NCI-H1436 (cell line): Measurements from ENCODE around the gene PHEX.

Experiments used
- DNase-seq: peaks from one replicate; lab custom pipeline; 2025; lab: John Stamatoyannopoulos, UW

Gene PHEX

DNA sequence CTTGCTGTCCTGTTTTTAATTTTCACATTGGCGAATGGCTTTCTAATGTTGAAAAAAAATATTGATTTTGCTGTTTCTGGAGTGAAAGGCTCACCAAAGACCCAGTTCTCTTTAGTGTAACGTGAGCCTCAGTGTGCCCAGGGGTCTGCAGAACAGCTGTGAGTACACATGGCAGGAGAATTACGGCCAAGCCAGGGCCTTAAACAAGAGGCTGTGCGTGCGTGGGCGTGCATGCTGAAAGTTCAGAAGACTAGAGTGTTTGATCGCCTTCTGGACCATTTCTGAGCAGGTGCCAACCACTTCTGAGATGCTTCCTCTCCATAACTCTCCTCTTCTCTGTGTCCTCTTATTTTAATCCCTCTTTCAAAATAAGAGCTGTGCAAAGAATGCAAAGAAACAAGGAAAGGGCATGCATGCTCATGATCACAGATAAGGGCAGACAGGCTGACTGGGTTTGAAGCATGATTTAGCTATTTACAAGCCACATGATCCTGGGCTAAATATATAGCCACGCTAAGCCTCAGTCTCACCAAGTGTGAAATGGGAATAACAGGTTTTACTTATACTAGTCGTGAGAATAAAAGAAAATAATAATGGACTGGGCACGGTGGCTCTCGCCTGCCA lies 9.9 kb downstream of the PHEX start:
- no peak for DNase-seq

DNA sequence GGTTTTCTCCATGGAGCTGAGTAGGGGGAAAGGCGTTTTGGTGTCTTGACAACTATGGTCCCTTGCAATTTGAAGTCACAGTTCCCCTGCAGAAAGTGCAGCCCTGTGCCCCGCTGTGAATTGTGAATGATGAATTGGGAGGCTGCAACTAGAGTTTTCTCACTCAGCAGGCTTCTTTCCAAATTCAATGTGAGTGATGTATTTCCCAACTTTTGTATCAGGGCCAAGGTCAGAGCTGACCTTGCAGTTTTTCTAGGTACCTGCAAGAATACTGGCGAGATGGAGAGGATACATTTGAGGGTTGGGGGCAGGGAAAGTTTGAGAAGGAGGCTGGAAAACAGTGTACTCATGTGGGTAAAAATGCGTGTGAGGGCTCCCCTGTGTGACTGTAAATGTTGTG lies 11.7 kb downstream of the PHEX start:
- no peak for DNase-seq

DNA sequence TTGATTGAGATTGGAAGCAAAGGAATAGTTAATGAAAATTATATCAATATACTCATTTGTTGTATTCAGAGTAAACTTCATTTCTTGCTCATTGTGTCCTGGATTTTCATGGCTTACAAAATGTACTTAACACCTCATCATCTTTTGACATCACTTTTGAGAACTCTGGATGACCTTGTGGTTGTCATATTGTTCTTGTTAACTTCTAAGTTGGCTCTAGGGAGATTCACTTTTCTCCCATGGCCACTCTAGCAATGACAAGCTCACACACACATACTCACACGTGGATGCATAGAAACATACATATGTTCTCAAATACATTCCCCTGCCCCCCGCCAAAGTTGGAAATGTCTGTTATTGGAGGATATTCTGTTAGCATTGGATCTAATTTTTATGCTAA lies 15.3 kb downstream of the PHEX start:
- no peak for DNase-seq

DNA sequence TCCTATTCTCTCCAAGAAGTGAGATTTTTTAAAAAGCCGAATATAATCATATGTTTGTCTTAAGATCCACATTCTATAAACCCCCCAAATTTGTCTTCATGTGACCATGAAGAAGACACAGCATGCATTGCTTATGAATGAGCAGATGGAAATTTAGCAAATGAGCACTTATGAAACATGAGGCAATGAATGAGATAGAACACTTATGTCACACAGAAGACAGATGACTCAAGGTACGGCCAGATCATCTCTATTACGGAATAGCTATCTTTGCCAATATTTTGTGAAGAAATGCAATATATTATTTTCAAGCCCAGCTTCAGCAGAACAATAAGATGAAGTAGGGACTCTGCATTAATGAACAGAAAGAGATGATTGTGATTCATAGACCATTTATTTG lies 21.4 kb downstream of the PHEX start:
- DNase-seq = no peak

DNA sequence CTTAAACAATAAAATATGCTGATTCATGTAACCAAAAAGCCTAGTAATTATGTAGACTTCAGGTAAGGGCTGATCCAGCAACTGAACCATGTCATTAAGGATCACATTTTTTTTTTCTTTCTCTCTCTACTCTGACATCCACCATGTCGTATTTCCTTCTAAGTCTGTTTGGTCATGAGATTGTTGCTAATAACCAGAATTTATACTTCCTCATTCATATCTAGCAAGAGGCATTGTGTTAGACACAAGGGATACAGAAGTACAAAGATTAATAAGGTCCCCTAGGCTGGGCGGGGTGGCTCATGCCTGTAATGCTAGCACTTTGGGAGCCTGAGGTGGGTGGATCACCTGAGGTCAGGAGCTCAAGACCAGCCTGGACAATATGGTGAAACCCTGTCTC lies 24.1 kb downstream of the PHEX start:
- no peak for DNase-seq

DNA sequence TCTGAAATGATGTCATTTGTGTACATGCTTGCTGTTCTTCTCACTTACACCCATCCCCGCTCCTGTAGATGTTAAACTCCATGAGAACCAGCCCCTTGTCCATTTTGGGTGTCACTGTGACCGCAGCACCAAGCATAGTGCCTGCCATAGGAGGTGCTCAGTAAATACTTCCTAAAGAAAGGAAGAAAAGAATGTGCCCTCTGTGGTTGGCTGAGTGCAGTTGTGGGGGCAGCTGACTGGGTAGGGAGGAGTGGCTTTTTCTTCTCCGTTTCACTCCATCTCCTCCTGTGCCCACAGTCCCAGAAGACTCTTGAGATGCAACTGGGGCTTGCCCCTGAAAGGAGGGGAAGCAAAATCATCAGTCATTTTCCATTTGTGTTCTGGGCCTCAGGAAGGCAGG lies 25.5 kb downstream of the PHEX start:
- DNase-seq = no peak

DNA sequence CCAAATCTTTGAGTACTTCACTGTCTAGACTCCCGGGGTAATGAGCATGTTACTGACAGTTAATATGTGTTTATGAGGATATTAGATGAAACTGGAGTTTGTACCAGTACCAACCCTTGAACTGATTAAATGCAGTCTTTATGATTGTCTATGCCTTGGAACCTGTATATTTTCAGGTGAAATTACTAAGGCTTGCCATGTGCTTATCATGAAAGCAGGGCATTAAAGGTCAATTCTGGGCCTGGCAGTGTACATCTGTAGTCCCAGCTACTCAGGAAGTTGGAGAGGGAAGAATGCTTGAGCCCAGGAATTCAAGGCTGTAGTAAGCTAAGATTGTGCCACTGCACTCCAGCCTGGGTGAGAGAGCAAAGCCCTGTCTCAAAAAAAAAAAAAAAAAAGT lies 27.6 kb downstream of the PHEX start:
- DNase-seq = no peak

DNA sequence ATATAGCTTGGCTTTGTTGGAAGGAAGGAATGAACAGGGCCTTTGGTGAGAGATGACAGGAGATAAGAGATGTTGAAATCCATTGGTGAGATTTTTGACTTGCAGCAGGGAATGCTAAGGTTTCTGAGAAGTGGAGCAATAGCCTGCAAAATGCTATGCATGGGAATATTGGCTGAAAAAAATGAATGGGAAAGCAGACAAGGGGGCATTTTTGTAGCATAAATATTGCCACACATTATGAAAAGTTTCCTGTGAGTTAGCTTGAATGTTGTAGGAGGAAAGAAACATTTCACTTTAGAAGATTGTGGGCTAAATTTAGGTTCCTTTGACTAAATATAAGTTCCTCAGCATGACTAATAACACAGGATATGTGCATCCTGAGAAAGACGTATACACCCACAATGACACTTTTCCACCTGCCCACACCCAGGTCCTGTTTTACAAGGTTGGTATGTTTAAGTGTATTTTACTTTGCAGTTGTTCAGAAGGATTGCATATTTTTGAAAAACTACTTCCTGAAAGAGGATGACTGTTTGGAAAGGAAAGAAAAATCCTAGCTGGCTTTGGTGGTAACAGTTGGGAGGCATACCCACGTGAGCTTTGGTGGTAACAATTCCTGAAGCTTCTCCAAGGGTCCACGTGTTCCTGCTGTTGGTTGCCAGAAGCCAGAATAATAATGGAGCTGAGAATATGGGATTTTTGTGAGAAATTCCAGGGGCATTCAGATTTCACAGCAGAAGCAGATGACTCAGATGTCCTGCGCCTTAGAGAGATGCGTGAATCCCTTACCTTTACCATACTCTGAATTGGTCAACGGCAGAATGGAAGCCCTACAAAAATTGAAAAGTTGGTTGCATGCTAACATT lies 28.5 kb downstream of the PHEX start:
- no peak for DNase-seq

DNA sequence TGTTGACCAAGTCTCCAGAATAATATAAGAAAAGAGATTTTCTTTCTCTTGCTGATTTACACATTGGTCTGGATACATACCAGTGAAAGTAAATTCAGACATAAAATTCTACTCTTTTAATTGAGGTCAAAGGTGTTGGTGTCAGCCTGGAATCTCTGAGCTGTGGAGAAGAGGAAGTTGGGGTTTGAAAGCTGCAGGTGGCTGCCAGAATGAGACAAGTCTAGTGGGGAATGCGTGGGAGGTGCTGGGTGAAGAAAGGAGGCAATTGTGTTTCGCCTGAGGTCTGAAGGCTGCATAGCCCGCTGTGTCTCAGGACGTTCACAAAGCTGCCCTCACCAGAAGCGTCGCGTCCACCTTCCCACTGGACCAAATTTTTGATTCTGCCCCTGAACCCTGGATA lies 31.2 kb downstream of the PHEX start:
- DNase-seq = no peak

DNA sequence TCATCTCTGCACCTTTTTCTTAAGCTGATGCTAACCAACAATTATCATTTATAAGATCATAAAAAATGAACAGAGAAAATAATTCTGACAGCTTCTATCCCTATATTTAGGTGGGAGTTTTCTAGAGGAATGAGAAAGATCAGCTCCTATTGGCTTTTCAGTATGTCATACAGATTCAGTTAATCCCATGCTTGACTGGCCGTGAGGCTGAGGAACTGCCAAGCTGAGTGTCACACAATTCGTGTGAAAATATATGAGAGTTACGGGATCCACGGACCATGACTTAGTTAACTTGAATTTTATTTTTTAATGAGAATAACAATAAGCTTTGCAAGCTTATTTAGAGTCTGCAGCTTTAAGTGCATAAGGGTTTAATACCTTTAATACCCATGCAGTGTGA lies 37.5 kb downstream of the PHEX start:
- no peak for DNase-seq

DNA sequence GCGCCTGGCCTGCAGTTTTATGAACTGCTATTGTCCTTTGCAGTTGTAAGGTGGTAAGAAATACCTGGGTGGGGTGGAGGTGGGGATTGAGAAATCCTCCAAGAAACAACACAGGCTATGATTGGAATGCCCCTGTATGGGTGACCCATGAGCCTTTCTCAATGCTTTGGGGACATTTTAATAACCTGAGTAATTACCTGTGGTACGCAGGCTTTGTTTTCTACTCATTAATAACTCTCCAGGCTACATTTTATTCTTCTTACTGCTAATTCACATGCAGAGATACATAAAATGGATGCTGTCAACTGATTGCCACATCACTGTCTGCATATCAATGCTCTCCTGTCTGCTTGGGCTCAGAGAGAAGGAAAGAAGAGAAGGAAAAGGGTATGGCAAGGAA lies 41.8 kb downstream of the PHEX start:
- DNase-seq = no peak

DNA sequence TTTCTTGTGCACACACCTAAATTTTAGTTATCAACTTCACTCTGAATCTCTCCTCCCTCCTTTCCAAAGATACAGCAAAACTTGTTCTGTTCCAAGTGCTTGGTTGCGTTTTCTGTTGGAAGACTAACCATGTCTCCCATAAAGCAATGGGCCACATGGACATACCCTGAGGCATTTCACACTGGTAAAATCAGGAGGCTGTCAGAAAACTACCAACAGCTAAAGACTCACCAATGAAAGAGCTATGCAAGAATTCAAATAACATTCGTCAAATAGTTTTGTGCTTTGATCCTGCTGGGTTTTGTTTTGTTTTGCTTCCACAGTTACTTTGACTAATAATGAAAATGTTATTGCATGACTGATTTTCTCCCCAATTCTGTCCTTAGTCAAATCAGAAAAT lies 46.0 kb downstream of the PHEX start:
- DNase-seq = no peak

DNA sequence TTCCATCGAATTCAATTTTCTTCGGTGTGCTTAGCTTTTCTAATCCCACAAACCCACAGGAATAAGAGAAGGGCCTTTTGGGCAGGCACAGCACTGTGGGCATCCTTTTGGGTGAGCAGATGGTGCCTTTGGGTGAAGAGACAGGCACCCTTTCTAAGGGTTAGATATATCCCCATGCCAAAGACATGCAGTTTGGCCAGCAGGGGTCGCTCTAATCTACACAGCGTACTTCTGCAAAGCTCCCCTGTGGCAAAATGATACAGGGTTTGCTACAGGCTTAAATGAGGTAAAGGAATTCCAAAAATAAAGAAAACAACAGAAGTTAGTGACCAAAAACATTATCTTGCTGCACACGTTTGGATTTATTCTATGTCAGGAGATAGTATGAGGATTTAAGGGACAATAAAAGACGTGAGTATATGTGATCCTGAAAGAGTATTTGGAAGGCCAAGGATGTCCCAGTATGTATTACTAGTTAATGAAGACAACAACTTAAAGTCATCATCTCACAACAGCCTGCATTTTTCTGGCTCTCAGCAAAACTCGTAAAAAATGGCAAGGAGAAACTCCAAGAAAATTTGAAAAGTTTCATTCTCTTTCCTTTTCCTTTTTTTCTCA lies 49.5 kb downstream of the PHEX start:
- DNase-seq = no peak

DNA sequence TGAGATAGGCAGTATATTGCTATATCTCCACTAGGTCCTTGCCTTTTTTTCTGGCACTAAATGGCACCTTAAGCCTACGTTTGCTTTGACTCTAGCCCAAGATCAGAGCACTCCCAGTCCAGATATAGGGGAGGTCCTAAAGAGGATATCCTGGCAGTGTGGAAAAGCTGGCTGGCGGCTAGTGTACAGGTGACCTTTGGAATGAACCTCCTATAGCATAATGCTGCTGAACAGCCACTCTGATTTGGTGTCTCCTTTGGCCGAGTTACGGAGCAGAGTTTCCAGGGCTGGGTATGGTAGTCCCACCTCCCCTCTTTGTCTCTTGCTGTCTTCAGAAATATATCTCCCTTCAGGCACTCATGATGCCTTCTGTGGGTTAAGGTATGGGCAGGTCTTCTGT lies 53.9 kb downstream of the PHEX start:
- no peak for DNase-seq

DNA sequence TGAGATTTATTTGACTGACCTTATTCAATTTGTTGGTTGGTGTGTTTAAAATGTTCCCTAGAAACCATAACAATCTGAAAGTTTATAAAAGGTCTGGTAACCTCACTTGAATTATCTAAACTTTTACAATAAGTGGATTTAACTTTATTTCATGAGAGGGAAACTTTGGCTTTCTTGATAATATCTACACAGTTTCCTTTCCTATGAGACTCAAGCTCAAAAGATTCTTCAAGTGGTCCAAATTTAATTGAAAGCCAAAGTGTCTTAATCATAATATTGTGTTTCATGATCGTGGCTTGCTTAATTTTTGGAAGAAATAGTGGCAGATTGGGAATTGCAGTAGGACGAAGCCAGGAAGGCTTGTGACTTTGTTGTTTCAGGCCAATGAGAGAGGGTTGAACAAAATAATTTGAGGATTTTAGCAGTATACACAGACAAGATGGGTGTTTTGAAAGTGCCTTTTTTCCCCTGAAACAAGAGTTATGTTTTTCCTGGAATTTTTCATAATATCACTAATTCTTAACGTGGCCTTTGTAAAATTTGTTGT lies 55.0 kb downstream of the PHEX start:
- DNase-seq = no peak

DNA sequence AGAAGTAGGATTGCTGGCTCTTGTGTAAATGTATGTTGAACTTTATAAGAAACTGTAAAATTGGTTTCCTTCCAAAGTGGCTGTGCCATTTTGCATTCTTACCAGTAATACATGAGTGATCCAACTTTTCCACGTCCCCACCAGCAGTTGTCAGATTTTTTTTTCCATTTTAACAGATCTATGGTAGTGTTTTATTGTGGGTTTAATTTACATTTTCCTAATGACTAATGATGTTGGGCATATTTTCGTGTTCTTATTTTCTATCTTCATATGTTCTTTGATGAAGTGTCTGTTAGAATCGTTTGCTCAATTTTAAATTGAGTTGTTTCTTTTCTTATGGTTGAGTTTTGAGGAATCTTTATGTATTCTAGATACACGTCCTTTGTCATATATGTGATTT lies 56.2 kb downstream of the PHEX start:
- no peak for DNase-seq

DNA sequence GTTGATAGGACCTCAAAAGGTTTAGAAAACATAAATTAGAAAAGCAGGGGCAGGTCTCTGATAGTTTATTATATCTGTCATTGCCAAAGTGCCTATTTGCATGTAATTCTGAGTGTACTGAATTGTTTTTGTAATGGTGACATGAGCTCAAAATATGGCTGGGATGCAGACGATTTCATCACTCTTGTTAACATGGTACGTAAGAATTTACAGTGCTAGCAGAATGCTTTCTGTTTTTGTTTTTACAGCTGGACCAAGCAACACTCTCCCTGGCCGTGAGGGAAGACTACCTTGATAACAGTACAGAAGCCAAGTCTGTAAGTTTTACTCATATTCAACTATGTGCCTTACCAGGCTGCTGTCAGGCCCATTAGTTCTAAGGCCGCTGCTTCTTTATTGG lies 58.1 kb downstream of the PHEX start:
- DNase-seq = no peak

DNA sequence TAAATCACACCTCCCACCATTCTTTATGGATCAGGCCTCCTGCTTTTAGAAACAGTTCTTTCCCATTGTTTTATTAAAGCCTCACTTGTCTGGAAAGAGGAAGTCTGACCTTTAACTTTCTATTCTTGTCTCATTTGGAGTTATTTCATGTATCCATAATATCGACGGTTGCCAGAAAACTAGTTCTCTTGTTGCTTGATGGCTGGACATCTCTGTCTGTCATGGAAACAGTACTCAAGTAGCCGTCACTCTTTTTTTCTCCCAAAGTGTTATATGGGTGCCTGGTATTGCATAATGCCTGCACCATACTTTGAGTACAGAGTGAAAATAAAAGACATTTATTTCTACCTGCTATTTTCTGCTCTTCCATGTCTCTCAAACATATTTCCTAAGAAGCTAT lies 61.4 kb downstream of the PHEX start:
- DNase-seq = no peak

DNA sequence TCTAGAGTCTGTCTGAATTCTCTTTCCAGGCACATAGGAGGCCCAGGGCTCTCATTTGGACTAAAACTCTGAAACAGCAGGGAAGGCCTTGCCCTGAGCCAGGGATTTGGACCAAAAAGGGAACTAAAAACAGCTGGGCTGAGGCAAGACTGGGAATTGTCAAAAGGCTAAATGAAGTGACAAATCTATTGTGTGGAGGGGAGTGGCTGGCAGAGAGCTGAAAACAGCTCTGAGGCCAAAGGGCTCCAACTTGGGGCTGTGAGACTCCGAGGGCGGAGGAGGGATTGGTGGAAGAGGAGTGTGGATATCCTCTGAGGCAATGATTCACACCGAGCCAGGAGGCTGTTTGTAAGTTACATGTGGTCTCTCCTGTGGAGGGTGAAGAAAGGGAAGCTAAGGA lies 63.2 kb downstream of the PHEX start:
- DNase-seq = no peak

DNA sequence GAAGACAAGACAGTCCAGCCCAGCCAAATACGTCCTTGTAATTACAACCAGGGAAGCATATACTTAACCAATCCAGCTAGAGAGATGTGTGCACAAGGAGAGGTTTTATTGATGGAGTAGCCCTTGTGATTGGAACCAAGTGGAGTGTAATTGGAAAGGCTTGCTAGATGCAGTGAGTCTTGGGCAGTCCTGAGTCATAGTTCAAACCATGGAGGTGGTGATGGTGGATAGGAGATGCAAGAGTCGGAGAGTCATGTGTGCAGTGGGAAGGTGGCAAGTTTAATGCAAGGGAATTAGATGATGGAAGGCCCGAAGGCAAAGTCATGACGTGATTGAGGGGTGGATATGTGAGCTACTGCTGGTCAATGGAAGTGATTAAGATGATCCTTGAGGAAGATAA lies 63.7 kb downstream of the PHEX start:
- DNase-seq = no peak

DNA sequence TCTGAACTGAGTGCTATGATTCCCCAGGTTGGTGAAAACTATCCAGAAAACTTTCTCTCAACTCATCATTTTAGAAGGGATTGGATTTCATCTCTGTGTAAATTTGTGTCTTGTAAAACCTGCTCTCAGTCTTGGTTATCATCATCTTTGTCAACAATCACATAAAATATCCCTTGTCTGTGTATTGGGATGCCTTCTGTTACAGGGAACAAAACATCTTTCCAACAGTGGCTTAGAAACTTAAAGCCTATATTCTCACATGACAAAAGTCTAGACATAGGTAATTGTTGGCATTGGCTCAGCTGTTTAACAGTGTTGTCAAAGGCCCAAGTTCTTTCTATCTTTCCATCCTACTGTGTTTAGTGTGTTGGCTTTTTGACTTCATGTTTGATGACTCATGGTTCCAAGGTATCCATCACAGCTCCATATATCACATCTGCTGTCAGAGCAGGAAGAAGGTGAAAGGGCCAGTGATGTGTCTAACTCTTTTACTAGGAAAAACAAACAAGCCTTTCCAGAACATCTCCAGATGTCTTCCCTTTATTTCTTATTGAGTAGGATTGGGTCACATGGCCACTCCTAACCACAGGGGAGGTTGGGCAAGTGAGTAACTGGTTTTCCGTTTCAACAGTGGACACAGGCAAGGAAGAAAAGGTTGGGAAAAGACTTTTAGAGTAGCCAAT lies 65.0 kb downstream of the PHEX start:
- DNase-seq = no peak

DNA sequence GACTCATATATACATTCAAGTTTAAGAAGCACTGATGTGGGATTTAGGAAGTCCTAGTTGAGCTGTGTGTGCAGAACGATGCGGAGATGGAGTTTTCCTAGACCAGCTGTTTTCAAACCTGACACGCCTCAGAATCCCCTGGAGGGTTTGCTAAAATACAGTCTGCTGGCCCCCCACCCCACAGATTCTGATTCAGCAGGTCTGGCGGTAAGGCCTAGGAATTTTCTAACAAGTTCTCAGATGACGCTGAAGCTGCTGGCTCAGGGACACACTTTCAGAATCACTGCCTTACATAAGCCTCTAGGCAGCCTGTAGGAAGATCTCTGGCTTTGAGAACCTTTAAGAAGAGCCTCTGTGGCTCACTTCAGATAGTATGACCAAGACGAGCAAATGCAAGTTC lies 73.1 kb downstream of the PHEX start:
- no peak for DNase-seq

DNA sequence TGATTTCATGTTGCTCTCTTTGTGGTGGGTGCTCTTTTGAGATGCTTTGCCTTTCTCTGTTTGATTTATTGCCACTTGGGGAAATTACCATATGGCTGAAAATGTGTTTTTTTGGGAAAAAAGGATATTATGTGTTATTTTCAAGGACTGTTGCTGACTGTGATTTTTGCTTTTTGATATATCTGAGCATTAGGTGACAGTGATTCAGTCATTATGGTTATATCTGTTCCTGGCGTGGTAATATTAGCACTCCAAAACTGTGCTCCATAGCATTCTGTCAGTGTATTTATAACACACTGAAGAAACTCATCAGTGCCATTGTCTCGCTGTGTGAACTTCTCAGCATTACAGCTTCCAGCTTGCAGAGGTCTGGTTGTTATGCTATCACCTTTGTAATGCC lies 73.8 kb downstream of the PHEX start:
- no peak for DNase-seq
